ENCODE results near the gene ADGRB3. TPM values are rescaled to one million over a fixed set of nuclear protein-coding genes. Genes with fewer than 3 reads are reported as not detected.

Gene ADGRB3
- polyA plus RNA-seq, 1 of the 3 experiments (the other 2 are of a cell fraction): 0.12 TPM

DNA sequence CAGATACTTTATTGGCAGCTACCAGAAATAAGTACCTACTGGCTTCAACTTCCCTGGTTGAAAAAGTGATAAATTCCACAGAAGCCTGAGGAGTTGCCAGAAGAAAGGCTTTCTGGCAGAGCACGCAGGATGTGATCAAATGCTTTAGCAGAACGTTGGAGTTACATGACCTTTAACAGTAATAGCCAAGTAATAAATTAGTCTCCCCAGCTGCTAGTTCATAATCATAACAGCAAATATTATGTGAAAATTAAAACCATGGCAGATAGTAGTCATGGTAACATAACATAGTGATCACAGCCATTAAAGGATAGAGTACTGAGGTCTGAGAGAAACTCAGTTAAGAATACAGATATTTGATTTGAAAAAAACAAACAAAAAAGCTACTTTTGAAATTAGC lies 567.7 kb downstream of the ADGRB3 start:
- ChIA-PET POLR2A (no interaction called here), CTCF (interaction anchor here (1.2 to 1.5 kb wide), 2 partner anchors 8 to 37 kb away, joined by 3 to 5 read pairs; no protein-coding TSS in a partner anchor)
- Histone ChIP-seq H2AFZ (ENCODE audit: low read depth) (no peak overlapping the region), H3K4me2 (no peak overlapping the region), H3K9ac (no peak overlapping the region), H3F3A (replicated peaks; ENCODE audit: insufficient read depth) (no peaks in the 10 kb centered on the region), H3K27me3 (ENCODE audit: insufficient read depth) (no peaks in the 10 kb centered on the region), H3K79me2 (ENCODE audit: insufficient read depth) (no peaks in the 10 kb centered on the region), H4K20me1 (ENCODE audit: insufficient read depth) (no peaks in the 10 kb centered on the region), H3K9me3 (no peaks in the 10 kb centered on the region), H3K4me3 (ENCODE audit: low read depth in 2 of 2, low read length in 1 of 2) (no peak overlapping the region), H3K27ac (ENCODE audit: low read depth in 2 of 2, low read length in 1 of 2) (no peak overlapping the region; a peak in 1 of 4 replicates), H3K36me3 (replicated peaks in 1 of 2; ENCODE audit: control insufficient read depth in 1 of 2, insufficient read depth in 2 of 2, low read length in 1 of 2) (no peaks in the 10 kb centered on the region), H3K4me1 (ENCODE audit: control insufficient read depth in 1 of 2, insufficient read depth in 2 of 2, low read depth in 1 of 2, low read length in 1 of 2) (no peaks in the 10 kb centered on the region; a peak in 2 of 4 replicates), H3K9me2 (no peaks in the 10 kb centered on the region)
- DNase-seq: no peak
- TF ChIP-seq YY1 (IDR thresholded peaks at IDR 0.05; ENCODE audit: low read depth) (no peak), RFX5 (IDR thresholded peaks at IDR 0.05; ENCODE audit: low read length) (no peak), IRF3 (IDR thresholded peaks at IDR 0.05; ENCODE audit: low read depth, low read length) (no peak), JUND (IDR thresholded peaks at IDR 0.05) (no peak), NRF1 (IDR thresholded peaks at IDR 0.05; ENCODE audit: low read depth, low read length) (no peak), ELF1 (IDR thresholded peaks at IDR 0.05) (no peak), PBX3 (IDR thresholded peaks at IDR 0.05) (no peak), GABPA (IDR thresholded peaks at IDR 0.05; ENCODE audit: low read depth) (no peak), NFIC (IDR thresholded peaks at IDR 0.05; ENCODE audit: borderline replicate concordance) (no peak), TCF12 (IDR thresholded peaks at IDR 0.05) (no peak), GATA2 (CRISPR knock-in tag; IDR thresholded peaks at IDR 0.05) (no peak)
- TF ChIP-seq, protein P1, sequence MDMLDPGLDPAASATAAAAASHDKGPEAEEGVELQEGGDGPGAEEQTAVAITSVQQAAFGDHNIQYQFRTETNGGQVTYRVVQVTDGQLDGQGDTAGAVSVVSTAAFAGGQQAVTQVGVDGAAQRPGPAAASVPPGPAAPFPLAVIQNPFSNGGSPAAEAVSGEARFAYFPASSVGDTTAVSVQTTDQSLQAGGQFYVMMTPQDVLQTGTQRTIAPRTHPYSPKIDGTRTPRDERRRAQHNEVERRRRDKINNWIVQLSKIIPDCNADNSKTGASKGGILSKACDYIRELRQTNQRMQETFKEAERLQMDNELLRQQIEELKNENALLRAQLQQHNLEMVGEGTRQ (IDR thresholded peaks at IDR 0.05; ENCODE audit: borderline replicate concordance, low read depth, low read length): no peak
- TF ChIP-seq, protein P2, sequence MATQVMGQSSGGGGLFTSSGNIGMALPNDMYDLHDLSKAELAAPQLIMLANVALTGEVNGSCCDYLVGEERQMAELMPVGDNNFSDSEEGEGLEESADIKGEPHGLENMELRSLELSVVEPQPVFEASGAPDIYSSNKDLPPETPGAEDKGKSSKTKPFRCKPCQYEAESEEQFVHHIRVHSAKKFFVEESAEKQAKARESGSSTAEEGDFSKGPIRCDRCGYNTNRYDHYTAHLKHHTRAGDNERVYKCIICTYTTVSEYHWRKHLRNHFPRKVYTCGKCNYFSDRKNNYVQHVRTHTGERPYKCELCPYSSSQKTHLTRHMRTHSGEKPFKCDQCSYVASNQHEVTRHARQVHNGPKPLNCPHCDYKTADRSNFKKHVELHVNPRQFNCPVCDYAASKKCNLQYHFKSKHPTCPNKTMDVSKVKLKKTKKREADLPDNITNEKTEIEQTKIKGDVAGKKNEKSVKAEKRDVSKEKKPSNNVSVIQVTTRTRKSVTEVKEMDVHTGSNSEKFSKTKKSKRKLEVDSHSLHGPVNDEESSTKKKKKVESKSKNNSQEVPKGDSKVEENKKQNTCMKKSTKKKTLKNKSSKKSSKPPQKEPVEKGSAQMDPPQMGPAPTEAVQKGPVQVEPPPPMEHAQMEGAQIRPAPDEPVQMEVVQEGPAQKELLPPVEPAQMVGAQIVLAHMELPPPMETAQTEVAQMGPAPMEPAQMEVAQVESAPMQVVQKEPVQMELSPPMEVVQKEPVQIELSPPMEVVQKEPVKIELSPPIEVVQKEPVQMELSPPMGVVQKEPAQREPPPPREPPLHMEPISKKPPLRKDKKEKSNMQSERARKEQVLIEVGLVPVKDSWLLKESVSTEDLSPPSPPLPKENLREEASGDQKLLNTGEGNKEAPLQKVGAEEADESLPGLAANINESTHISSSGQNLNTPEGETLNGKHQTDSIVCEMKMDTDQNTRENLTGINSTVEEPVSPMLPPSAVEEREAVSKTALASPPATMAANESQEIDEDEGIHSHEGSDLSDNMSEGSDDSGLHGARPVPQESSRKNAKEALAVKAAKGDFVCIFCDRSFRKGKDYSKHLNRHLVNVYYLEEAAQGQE (IDR thresholded peaks at IDR 0.05; ENCODE audit: low read depth, low read length): no peak
- 19% methylated on average over 2 of the region's 2 CpGs for WGBS (ENCODE audit: low lambda C conversion rate)
